ENCODE results near the gene LGMN. TPM values are rescaled to one million over a fixed set of nuclear protein-coding genes. Genes with fewer than 3 reads are reported as not detected.
"Not testable (repeated sequence)": the region's sequence is repeated elsewhere in the genome, so short reads cannot be mapped to it uniquely, and the experiment has no call there.

Gene LGMN
- total RNA-seq, 2 experiments from 2014 or later: 2.1 to 2.3 TPM

GRCh38 chr14:92753250-92753649 is 4.8 kb upstream of the LGMN start:
- no peak for TF ChIP-seq CTCF (IDR thresholded peaks at IDR 0.05)
- Mint-ChIP-seq H3K4me1 (ENCODE audit: low read depth) (peaks cover 23% of the 10 kb centered on the region), H3K36me3 (ENCODE audit: low read depth) (no peaks in the 10 kb centered on the region), H3K27ac (no peak overlapping the region), H3K4me3 (no peak overlapping the region), H3K9me3 (no peaks in the 10 kb centered on the region), H3K27me3 (peaks cover 26% of the 10 kb centered on the region)
- CTCF ChIA-PET: interaction anchor here (1.2 kb wide), 1 partner anchor 38 kb away, joined by 3 read pairs; no protein-coding TSS in a partner anchor
- no peak for DNase-seq
- ATAC-seq: no peak
- intact Hi-C loops (cut with micrococcal nuclease): no loop called here
- POLR2A ChIA-PET: no interaction called here

GRCh38 chr14:92751819-92752218 is 3.4 kb upstream of the LGMN start:
- H3K9me3 Mint-ChIP-seq: no peaks in the 10 kb centered on the region
- no peak overlapping the region for H3K27ac Mint-ChIP-seq
- DNase-seq (no peak), ATAC-seq (no peak)
- intact Hi-C loops (cut with micrococcal nuclease): no loop called here
- H3K4me1 Mint-ChIP-seq (ENCODE audit: low read depth): peaks cover 36% of the 10 kb centered on the region
- TF ChIP-seq CTCF (IDR thresholded peaks at IDR 0.05): no peak
- no peaks in the 10 kb centered on the region for H3K36me3 Mint-ChIP-seq (ENCODE audit: low read depth)
- CTCF ChIA-PET: interaction anchor here (0.9 to 1.6 kb wide), 4 partner anchors 9 to 34 kb away, joined by 3 to 4 read pairs (median 4); no protein-coding TSS in a partner anchor
- POLR2A ChIA-PET: interaction anchor here (0.7 to 2.1 kb wide), 5 partner anchors 12 to 47 kb away, joined by 3 to 8 read pairs (median 3); no protein-coding TSS in a partner anchor
- peaks cover 34% of the 10 kb centered on the region for H3K27me3 Mint-ChIP-seq
- H3K4me3 Mint-ChIP-seq: no peak overlapping the region

- peaks cover 36% of the 10 kb centered on the region for H3K4me1 Mint-ChIP-seq (ENCODE audit: low read depth)
- TF ChIP-seq CTCF (IDR thresholded peaks at IDR 0.05): no peak
- no peak for ATAC-seq
- H3K9me3 Mint-ChIP-seq: no peaks in the 10 kb centered on the region
- DNase-seq: no peak
- ChIA-PET CTCF (interaction anchor here (0.6 to 1.6 kb wide), 7 partner anchors 9 to 64 kb away, joined by 3 to 5 read pairs (median 4); no protein-coding TSS in a partner anchor), POLR2A (interaction anchor here (0.8 to 2.1 kb wide), 5 partner anchors 11 to 47 kb away, joined by 3 to 8 read pairs (median 3); no protein-coding TSS in a partner anchor)
- H3K27me3 Mint-ChIP-seq: peaks cover 39% of the 10 kb centered on the region
- H3K4me3 Mint-ChIP-seq: peak overlapping the region; percentile 71
- intact Hi-C loops (cut with micrococcal nuclease): no loop called here
- H3K27ac Mint-ChIP-seq: no peak overlapping the region
- H3K36me3 Mint-ChIP-seq (ENCODE audit: low read depth): no peaks in the 10 kb centered on the region
Observed at GRCh38 chr14:92750994-92751400, 2.6 kb upstream of the LGMN start.

- Mint-ChIP-seq H3K4me3 (peak overlapping the region; percentile 71), H3K27me3 (peaks cover 42% of the 10 kb centered on the region), H3K4me1 (ENCODE audit: low read depth) (peaks cover 36% of the 10 kb centered on the region)
- H3K36me3 Mint-ChIP-seq (ENCODE audit: low read depth); H3K9me3 Mint-ChIP-seq; intact Hi-C loops (cut with micrococcal nuclease); H3K27ac Mint-ChIP-seq: not testable (repeated sequence)
- ATAC-seq: peak; percentile 34
- CTCF ChIA-PET: interaction anchor here (1.1 to 1.4 kb wide), 3 partner anchors 34 to 69 kb away, joined by 3 to 5 read pairs (median 5); no protein-coding TSS in a partner anchor
- peak; percentile 64 for DNase-seq
- POLR2A ChIA-PET: interaction anchor here (1.0 to 1.2 kb wide), 3 partner anchors 9 to 51 kb away, joined by 3 to 5 read pairs (median 3); no protein-coding TSS in a partner anchor
Observed at GRCh38 chr14:92750222-92750728, 1.8 kb upstream of the LGMN start.

GRCh38 chr14:92747701-92748258 is 647 bp downstream of the LGMN start:
- ChIA-PET CTCF (interaction anchor here (1.2 to 1.9 kb wide), 2 partner anchors 22 to 33 kb away, joined by 3 to 9 read pairs; no protein-coding TSS in a partner anchor), POLR2A (interaction anchor here (0.6 kb wide), 1 partner anchor 25 kb away, joined by 3 read pairs; no protein-coding TSS in a partner anchor)
- peak overlapping the region; percentile 71 for H3K4me3 Mint-ChIP-seq
- DNase-seq: no peak
- intact Hi-C loops (cut with micrococcal nuclease): no loop called here
- peaks cover 36% of the 10 kb centered on the region for H3K4me1 Mint-ChIP-seq (ENCODE audit: low read depth)
- no peak for TF ChIP-seq CTCF (IDR thresholded peaks at IDR 0.05)
- ATAC-seq: no peak
- H3K9me3 Mint-ChIP-seq: no peaks in the 10 kb centered on the region
- no peak overlapping the region for H3K27ac Mint-ChIP-seq
- peaks cover 43% of the 10 kb centered on the region for H3K27me3 Mint-ChIP-seq
- H3K36me3 Mint-ChIP-seq (ENCODE audit: low read depth): no peaks in the 10 kb centered on the region

Data from activated CD8-positive, alpha-beta T cell treated with anti-CD3 and anti-CD28 coated beads for 36 hours (primary cell).